OCI-LY7 (cell line): ENCODE results near the gene DNAJC21. TPM values are rescaled to one million over a fixed set of nuclear protein-coding genes. Genes with fewer than 3 reads are reported as not detected.

ENCODE experiments used
- BruUV-seq: library from RNA; stranded (reverse); fragments of 400-500 nt; replicated peaks from 2 replicates; lab custom pipeline; 2021; lab: Mats Ljungman, UMichigan
- CTCF ChIA-PET: fragments of 300-600 bp; sonication (Branson Sonifier 250); formaldehyde crosslinking; loops from one replicate; lab custom pipeline; 2022; ENCODE audit warnings: antibody characterized with exemption; ENCODE audit not compliant: unreplicated experiment; lab: Charles Lee
- POLR2A ChIA-PET: fragments of 300-600 bp; sonication (Branson Sonifier 250); formaldehyde crosslinking; loops from one replicate; lab custom pipeline; 2022; ENCODE audit warnings: antibody characterized with exemption; lab: Charles Lee
- DNase-seq: peaks from one replicate; pipeline ENCODE4 v3.0.0-alpha.2; 2015; ENCODE audit warnings: low spot score
- H2AFZ ChIP-seq: fragments of 200-600 bp; sonication (generic), shearing (Covaris generic); 2 replicates; pipeline ENCODE4 v1.6.1; 2014; ENCODE audit warnings: mild to moderate bottlenecking, antibody characterized with exemption, low read length, moderate library complexity
- H3K27ac ChIP-seq: fragments of 200-600 bp; sonication (generic); 2 replicates; pipeline ENCODE4 v1.5.1; 2014; ENCODE audit warnings: mixed run types, low read depth, mild to moderate bottlenecking, moderate library complexity, low read length, inconsistent platforms; ENCODE audit not compliant: poor library complexity, severe bottlenecking
- H3K36me3 ChIP-seq: fragments of 200-600 bp; sonication (generic); 2 replicates; pipeline ENCODE4 v1.6.1; 2014; ENCODE audit warnings: mild to moderate bottlenecking, antibody characterized with exemption, low read length, moderate library complexity, mixed read lengths; ENCODE audit not compliant: insufficient read depth
- H3K4me1 ChIP-seq: fragments of 200-600 bp; sonication (generic); 2 replicates; pipeline ENCODE4 v1.5.1; 2014; ENCODE audit warnings: mild to moderate bottlenecking, low read length; ENCODE audit not compliant: insufficient read depth, poor library complexity, severe bottlenecking
- H3K4me2 ChIP-seq: fragments of 200-600 bp; sonication (generic); 2 replicates; pipeline ENCODE4 v1.6.1; 2014; ENCODE audit warnings: mild to moderate bottlenecking, low read length
- H3K4me3 ChIP-seq: fragments of 200-600 bp; sonication (generic); 2 replicates; pipeline ENCODE4 v1.5.1; 2014; ENCODE audit warnings: mild to moderate bottlenecking, low read depth, low read length; ENCODE audit not compliant: poor library complexity, severe bottlenecking
- H3K79me2 ChIP-seq: fragments of 200-600 bp; sonication (generic); 2 replicates; pipeline ENCODE4 v1.6.1; 2016; ENCODE audit warnings: low read depth, mild to moderate bottlenecking, low read length, moderate library complexity, mixed read lengths; ENCODE audit not compliant: insufficient read depth
- H3K9me2 ChIP-seq: fragments of 200-600 bp; sonication (generic); 2 replicates; pipeline ENCODE4 v1.6.1; 2016; ENCODE audit warnings: mild to moderate bottlenecking, low read length, mixed read lengths; ENCODE audit not compliant: insufficient read depth
- H3K9me3 ChIP-seq: fragments of 200-600 bp; sonication (generic); 2 replicates; pipeline ENCODE4 v1.6.1; 2014; ENCODE audit warnings: mild to moderate bottlenecking, mixed run types, low read length, mixed read lengths
- H4K20me1 ChIP-seq: fragments of 200-600 bp; sonication (generic); 2 replicates; pipeline ENCODE4 v1.6.1; 2014; ENCODE audit warnings: mild to moderate bottlenecking, antibody characterized with exemption, low read length, moderate library complexity, mixed read lengths; ENCODE audit not compliant: insufficient read depth
- EZH2phosphoT487 ChIP-seq: fragments of 200-600 bp; sonication (generic); IDR thresholded peaks from 2 replicates; pipeline ENCODE4 v1.6.1; 2018; ENCODE audit warnings: low read depth, borderline replicate concordance, mild to moderate bottlenecking, mixed run types, antibody characterized with exemption, low read length, moderate library complexity, mixed read lengths
- intact Hi-C: fragments of 100-400 bp; cut with micrococcal nuclease; formaldehyde crosslinking; loops from one replicate; pipeline ENCODE4 v1.10.0; 2022; ENCODE audit not compliant: unreplicated experiment
- total RNA-seq, 2 experiments: library from RNA; depleted of rRNA in 1 of 2; stranded (reverse); fragments of >200 nt in 1 of 2; shearing (Covaris generic) in 1 of 2; gene quantifications; 2 replicates each; pipeline ENCODE4 v1.2.3, GENCODE V29; 2014 to 2022
- TF ChIP-seq, protein P1 (sequence below): fragments of 200-600 bp; sonication (generic); conservative IDR thresholded peaks from 2 replicates; pipeline ENCODE4 v1.5.1; 2014; ENCODE audit warnings: mild to moderate bottlenecking, antibody characterized with exemption, low read length, moderate library complexity, mixed read lengths

The DNAJC21 gene
- total RNA-seq, 2 experiments from 2014 or later = 29.4 to 67.6 TPM

DNA sequence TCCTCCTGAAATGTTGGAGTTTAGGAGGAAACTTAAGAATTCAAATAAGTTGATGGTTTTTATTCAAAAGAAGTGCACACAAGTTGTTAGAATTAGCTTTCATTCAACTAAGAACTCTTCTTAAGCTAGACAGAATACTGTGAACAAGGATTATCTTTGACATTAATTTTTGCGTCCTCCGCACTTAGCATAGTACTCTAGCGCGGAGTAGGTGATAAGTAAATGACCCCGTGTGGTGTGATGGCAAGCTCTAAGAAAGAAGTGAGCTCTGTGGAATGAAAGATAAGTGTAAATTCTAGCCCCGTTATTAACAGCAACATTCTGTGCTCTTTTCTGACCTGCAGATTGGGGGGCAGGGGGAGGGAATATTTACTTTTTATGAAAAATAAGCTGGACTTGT lies 12.8 kb upstream of the DNAJC21 start:
- intact Hi-C loops = loop anchor here (5.0 to 10.0 kb wide), 5 partner anchors 986 to 1958 kb away; partner anchors contain the start of genes LMBRD2, NIPBL, SKP2 and TARS1
- H3K9me2 ChIP-seq = no peaks in the 10 kb centered on the region
- no TSS peak for BruUV-seq
- H3K79me2 ChIP-seq = peaks cover 92% of the 10 kb centered on the region
- peak overlapping the region; percentile 92 for H3K4me2 ChIP-seq
- peak overlapping the region; percentile 86 for H3K4me3 ChIP-seq
- DNase-seq = peak; percentile 25
- H2AFZ ChIP-seq = no peak overlapping the region
- CTCF ChIA-PET = interaction anchor here (0.6 to 1.1 kb wide), 2 partner anchors 13 to 675 kb away, joined by 3 to 4 read pairs; partner anchors contain the start of gene DNAJC21
- H3K36me3 ChIP-seq = peaks cover 74% of the 10 kb centered on the region
- H3K9me3 ChIP-seq = no peaks in the 10 kb centered on the region
- TF ChIP-seq, protein P1, sequence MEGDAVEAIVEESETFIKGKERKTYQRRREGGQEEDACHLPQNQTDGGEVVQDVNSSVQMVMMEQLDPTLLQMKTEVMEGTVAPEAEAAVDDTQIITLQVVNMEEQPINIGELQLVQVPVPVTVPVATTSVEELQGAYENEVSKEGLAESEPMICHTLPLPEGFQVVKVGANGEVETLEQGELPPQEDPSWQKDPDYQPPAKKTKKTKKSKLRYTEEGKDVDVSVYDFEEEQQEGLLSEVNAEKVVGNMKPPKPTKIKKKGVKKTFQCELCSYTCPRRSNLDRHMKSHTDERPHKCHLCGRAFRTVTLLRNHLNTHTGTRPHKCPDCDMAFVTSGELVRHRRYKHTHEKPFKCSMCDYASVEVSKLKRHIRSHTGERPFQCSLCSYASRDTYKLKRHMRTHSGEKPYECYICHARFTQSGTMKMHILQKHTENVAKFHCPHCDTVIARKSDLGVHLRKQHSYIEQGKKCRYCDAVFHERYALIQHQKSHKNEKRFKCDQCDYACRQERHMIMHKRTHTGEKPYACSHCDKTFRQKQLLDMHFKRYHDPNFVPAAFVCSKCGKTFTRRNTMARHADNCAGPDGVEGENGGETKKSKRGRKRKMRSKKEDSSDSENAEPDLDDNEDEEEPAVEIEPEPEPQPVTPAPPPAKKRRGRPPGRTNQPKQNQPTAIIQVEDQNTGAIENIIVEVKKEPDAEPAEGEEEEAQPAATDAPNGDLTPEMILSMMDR = 0 out of 2 replicates have a peak, but pooled peaks have one; percentile 15
- no peak for TF ChIP-seq EZH2phosphoT487
- POLR2A ChIA-PET = interaction anchor here (0.7 to 5.0 kb wide), 7 partner anchors 9 to 1431 kb away, joined by 3 to 102 read pairs (median 5); partner anchors contain the start of gene DNAJC21
- H3K27ac ChIP-seq = peak overlapping the region; percentile 79
- peaks cover 27% of the 10 kb centered on the region for H3K4me1 ChIP-seq
- H4K20me1 ChIP-seq = peaks cover 20% of the 10 kb centered on the region; the same call in 1 of the 2 replicates

DNA sequence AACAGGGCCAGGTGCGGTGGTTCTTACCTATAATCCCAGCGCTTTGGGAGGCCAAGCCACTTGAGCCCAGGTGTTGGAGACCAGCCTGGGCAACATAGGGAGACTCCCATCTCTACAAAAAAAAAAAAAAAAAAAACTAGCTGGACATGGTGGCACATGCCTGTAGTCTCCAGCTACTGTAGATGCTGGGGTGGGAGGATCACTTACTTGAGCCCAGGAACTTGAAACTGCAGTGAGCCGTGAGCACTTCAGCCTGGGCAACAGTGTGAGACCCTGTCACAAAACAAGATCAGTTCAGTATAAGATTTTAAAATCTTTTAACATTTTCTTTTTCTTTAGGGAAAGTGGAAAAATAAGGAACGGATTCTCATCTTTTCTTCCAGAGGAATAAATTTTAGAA lies 11.3 kb upstream of the DNAJC21 start:
- no peak for TF ChIP-seq EZH2phosphoT487
- TF ChIP-seq, protein P1 = no peak
- Histone ChIP-seq H3K9me2 (no peaks in the 10 kb centered on the region), H3K9me3 (no peaks in the 10 kb centered on the region), H3K79me2 (peaks cover 91% of the 10 kb centered on the region), H3K27ac (no peak overlapping the region), H3K4me3 (peak overlapping the region; percentile 86), H3K36me3 (peaks cover 75% of the 10 kb centered on the region), H3K4me2 (peak overlapping the region; percentile 92), H2AFZ (no peak overlapping the region), H3K4me1 (peaks cover 25% of the 10 kb centered on the region), H4K20me1 (peaks cover 17% of the 10 kb centered on the region; the same call in 1 of the 2 replicates)
- intact Hi-C loops = loop anchor here (5.0 to 10.0 kb wide), 5 partner anchors 984 to 1957 kb away; partner anchors contain the start of genes LMBRD2, NIPBL, SKP2 and TARS1
- DNase-seq = peak; percentile 26
- ChIA-PET POLR2A (interaction anchor here (0.8 to 5.0 kb wide), 3 partner anchors 11 to 17 kb away, joined by 3 to 102 read pairs (median 5); partner anchors contain the start of gene DNAJC21), CTCF (interaction anchor here (0.6 to 1.0 kb wide), 2 partner anchors 12 to 17 kb away, joined by 3 to 4 read pairs; no protein-coding TSS in a partner anchor)
- no TSS peak for BruUV-seq
